Stimulated activated CD4-positive, alpha-beta T cell treated with anti-CD3 and anti-CD28 coated beads, Interleukin-4, amount 100 ng/mL, for 1 hour (primary cell): ENCODE results near the gene CHRFAM7A.
"Not testable (repeated sequence)": the region's sequence is repeated elsewhere in the genome, so short reads cannot be mapped to it uniquely, and the experiment has no call there.

Experiments
- DNase-seq: peaks from one replicate; pipeline ENCODE4 v3.0.0-alpha.2; 2020

The CHRFAM7A gene

GRCh38 chr15:30315704-30316103 is 77.6 kb downstream of the CHRFAM7A start:
- not testable (repeated sequence) for DNase-seq

DNA sequence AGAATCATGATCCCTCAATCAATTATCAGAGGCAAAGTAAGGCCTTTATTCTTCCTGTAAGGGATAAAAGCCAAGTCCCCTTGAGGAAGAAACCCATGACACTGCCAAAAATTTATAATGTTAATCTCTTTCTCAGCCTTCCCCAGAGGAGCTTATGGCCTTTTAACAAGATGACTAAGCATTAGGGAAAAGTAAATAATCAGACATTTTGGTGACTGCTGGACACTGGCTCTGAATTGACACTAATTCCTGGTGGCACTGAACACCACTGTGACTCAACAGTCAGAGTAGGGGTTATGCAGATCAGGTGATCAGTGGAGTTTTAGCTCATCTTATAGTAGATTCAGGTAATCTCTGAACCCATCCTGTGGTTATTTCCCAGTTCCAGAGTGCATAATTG is 82.8 kb downstream of the CHRFAM7A start:
- not testable (repeated sequence) for DNase-seq
